ENCODE measurements around the gene ZNF225.

The ZNF225 gene

GRCh38 chr19:44113138-44113783 is at the start of gene ZNF225 (continued):
- TF ChIP-seq, protein P1, sequence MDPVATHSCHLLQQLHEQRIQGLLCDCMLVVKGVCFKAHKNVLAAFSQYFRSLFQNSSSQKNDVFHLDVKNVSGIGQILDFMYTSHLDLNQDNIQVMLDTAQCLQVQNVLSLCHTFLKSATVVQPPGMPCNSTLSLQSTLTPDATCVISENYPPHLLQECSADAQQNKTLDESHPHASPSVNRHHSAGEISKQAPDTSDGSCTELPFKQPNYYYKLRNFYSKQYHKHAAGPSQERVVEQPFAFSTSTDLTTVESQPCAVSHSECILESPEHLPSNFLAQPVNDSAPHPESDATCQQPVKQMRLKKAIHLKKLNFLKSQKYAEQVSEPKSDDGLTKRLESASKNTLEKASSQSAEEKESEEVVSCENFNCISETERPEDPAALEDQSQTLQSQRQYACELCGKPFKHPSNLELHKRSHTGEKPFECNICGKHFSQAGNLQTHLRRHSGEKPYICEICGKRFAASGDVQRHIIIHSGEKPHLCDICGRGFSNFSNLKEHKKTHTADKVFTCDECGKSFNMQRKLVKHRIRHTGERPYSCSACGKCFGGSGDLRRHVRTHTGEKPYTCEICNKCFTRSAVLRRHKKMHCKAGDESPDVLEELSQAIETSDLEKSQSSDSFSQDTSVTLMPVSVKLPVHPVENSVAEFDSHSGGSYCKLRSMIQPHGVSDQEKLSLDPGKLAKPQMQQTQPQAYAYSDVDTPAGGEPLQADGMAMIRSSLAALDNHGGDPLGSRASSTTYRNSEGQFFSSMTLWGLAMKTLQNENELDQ (tag by site-specific recombination; IDR thresholded peaks at IDR 0.05; ENCODE audit: low read depth), result no peak
- TF ChIP-seq ZNF174 (tag by site-specific recombination; IDR thresholded peaks at IDR 0.05), result no peak
- TF ChIP-seq ZNF362 (tag by site-specific recombination; IDR thresholded peaks at IDR 0.05), result no peak
- no peak for TF ChIP-seq ZNF404 (tag by site-specific recombination; IDR thresholded peaks at IDR 0.05)
- no peak for TF ChIP-seq ZNF530 (tag by site-specific recombination; IDR thresholded peaks at IDR 0.05; ENCODE audit: low read depth)
- no peak for TF ChIP-seq ZSCAN23 (tag by site-specific recombination; IDR thresholded peaks at IDR 0.05)
- TF ChIP-seq ZBTB11 (tag by site-specific recombination; conservative IDR thresholded peaks at IDR 0.05; ENCODE audit: low read depth), result peak; percentile 98
- TF ChIP-seq ZNF544 (tag by site-specific recombination; IDR thresholded peaks at IDR 0.05), result no peak
- TF ChIP-seq ZNF792 (tag by site-specific recombination; IDR thresholded peaks at IDR 0.05), result no peak
- TF ChIP-seq ZNF248 (tag by site-specific recombination; IDR thresholded peaks at IDR 0.05), result no peak
- no peak for TF ChIP-seq GLI4 (tag by site-specific recombination; IDR thresholded peaks at IDR 0.05)
- no peak for TF ChIP-seq ZNF658 (tag by site-specific recombination; IDR thresholded peaks at IDR 0.05)
- peak; percentile 61 for TF ChIP-seq EGR2 (tag by site-specific recombination; IDR thresholded peaks at IDR 0.05; ENCODE audit: low read depth)
- no peak for TF ChIP-seq BCL6B (tag by site-specific recombination; IDR thresholded peaks at IDR 0.05)
- TF ChIP-seq ZNF501 (tag by site-specific recombination; IDR thresholded peaks at IDR 0.05), result 0 out of 2 replicates have a peak, but pooled peaks have one; percentile 34
- peak; percentile 77; the same call in 1 of the 2 replicates for TF ChIP-seq YY1 (tag by site-specific recombination; IDR thresholded peaks at IDR 0.05)
- TF ChIP-seq ZBTB17 (tag by site-specific recombination; IDR thresholded peaks at IDR 0.05), result peak; percentile 100
- TF ChIP-seq ZNF48 (tag by site-specific recombination; IDR thresholded peaks at IDR 0.05), result no peak
- peak; percentile 84 for TF ChIP-seq OVOL3 (tag by site-specific recombination; IDR thresholded peaks at IDR 0.05)
- peak; percentile 65; the same call in 1 of the 2 replicates for TF ChIP-seq ZFP37 (tag by site-specific recombination; IDR thresholded peaks at IDR 0.05)
- peak; percentile 93 for TF ChIP-seq ZNF610 (tag by site-specific recombination; IDR thresholded peaks at IDR 0.05; ENCODE audit: borderline replicate concordance)
- TF ChIP-seq OSR2 (tag by site-specific recombination; IDR thresholded peaks at IDR 0.05), result no peak; the same call in 1 of the 2 replicates
- peak; percentile 6; the same call in 1 of the 2 replicates for TF ChIP-seq ZNF654 (tag by site-specific recombination; IDR thresholded peaks at IDR 0.05; ENCODE audit: low read depth)
- no peak for TF ChIP-seq ZNF354C (tag by site-specific recombination; IDR thresholded peaks at IDR 0.05; ENCODE audit: borderline replicate concordance, low read depth)
- no peak; the same call in 1 of the 2 replicates for TF ChIP-seq ZSCAN5A (tag by site-specific recombination; IDR thresholded peaks at IDR 0.05)
- TF ChIP-seq REST (tag by site-specific recombination; IDR thresholded peaks at IDR 0.05), result no peak; the same call in 1 of the 2 replicates
- TF ChIP-seq ZNF585B (tag by site-specific recombination; IDR thresholded peaks at IDR 0.05), result no peak

Data from HEK293 (cell line).